ENCODE data around the gene SULT4A1.

Gene SULT4A1

GRCh38 chr22:43886231-43886630 is 23.9 kb upstream of the SULT4A1 start:
- no peak overlapping the region for H3K4me3 ChIP-seq (ENCODE audit: low read length)
- no peak overlapping the region for H3K27ac ChIP-seq (ENCODE audit: low read length)

GRCh38 chr22:43885786-43886185 is 23.5 kb upstream of the SULT4A1 start:
- Histone ChIP-seq H3K9me3 (replicated peaks; ENCODE audit: insufficient read depth, low read length) (no peaks in the 10 kb centered on the region), H4K20me1 (ENCODE audit: insufficient read depth, low read length) (no peaks in the 10 kb centered on the region), H3K9ac (ENCODE audit: low read length) (no peak overlapping the region), H3K27ac (ENCODE audit: low read length) (no peak overlapping the region), H3K4me2 (ENCODE audit: low read depth, low read length) (no peak overlapping the region), H3K4me3 (ENCODE audit: low read length) (no peak overlapping the region), H3K9me2 (replicated peaks; ENCODE audit: insufficient read depth, low read length) (no peaks in the 10 kb centered on the region), H3F3A (ENCODE audit: insufficient read depth, low read length) (no peaks in the 10 kb centered on the region; the same call in 1 of the 2 replicates), H2AFZ (ENCODE audit: low read length) (no peak overlapping the region), H3K27me3 (replicated peaks; ENCODE audit: insufficient read depth, low read length) (peaks cover 64% of the 10 kb centered on the region), H3K4me1 (ENCODE audit: low read length) (peaks cover 7% of the 10 kb centered on the region; the same call in 1 of the 2 replicates), H3K79me2 (ENCODE audit: low read length) (no peaks in the 10 kb centered on the region), H3K36me3 (replicated peaks; ENCODE audit: insufficient read depth, low read length) (no peaks in the 10 kb centered on the region)
- TF ChIP-seq EZH2phosphoT487 (IDR thresholded peaks at IDR 0.05; ENCODE audit: low read length) (no peak), EZH2 (optimal IDR thresholded peaks at IDR 0.05; ENCODE audit: low read depth, low read length) (no peak), CTCF (IDR thresholded peaks at IDR 0.05; ENCODE audit: low read length) (no peak)
- no peak for DNase-seq

More at GRCh38 chr22:43886231-43886630, 23.9 kb upstream of the SULT4A1 start:
- H3F3A ChIP-seq (ENCODE audit: insufficient read depth, low read length), result no peaks in the 10 kb centered on the region; the same call in 1 of the 2 replicates
- no peak for DNase-seq
- peaks cover 7% of the 10 kb centered on the region; the same call in 1 of the 2 replicates for H3K4me1 ChIP-seq (ENCODE audit: low read length)
- H3K27me3 ChIP-seq (replicated peaks; ENCODE audit: insufficient read depth, low read length), result peaks cover 68% of the 10 kb centered on the region
- H3K9ac ChIP-seq (ENCODE audit: low read length), result no peak overlapping the region
- no peaks in the 10 kb centered on the region for H3K79me2 ChIP-seq (ENCODE audit: low read length)
- H3K9me3 ChIP-seq (replicated peaks; ENCODE audit: insufficient read depth, low read length), result no peaks in the 10 kb centered on the region
- no peaks in the 10 kb centered on the region for H3K9me2 ChIP-seq (replicated peaks; ENCODE audit: insufficient read depth, low read length)
- no peaks in the 10 kb centered on the region for H4K20me1 ChIP-seq (ENCODE audit: insufficient read depth, low read length)
- no peak overlapping the region for H3K4me2 ChIP-seq (ENCODE audit: low read depth, low read length)
- H3K36me3 ChIP-seq (replicated peaks; ENCODE audit: insufficient read depth, low read length), result no peaks in the 10 kb centered on the region
- TF ChIP-seq EZH2 (optimal IDR thresholded peaks at IDR 0.05; ENCODE audit: low read depth, low read length), result no peak
- no peak for TF ChIP-seq EZH2phosphoT487 (IDR thresholded peaks at IDR 0.05; ENCODE audit: low read length)
- TF ChIP-seq CTCF (IDR thresholded peaks at IDR 0.05; ENCODE audit: low read length), result no peak
- no peak overlapping the region for H2AFZ ChIP-seq (ENCODE audit: low read length)

- H3K4me2 ChIP-seq (ENCODE audit: low read depth, low read length), result no peak overlapping the region
- peaks cover 7% of the 10 kb centered on the region; the same call in 1 of the 2 replicates for H3K4me1 ChIP-seq (ENCODE audit: low read length)
- TF ChIP-seq EZH2 (optimal IDR thresholded peaks at IDR 0.05; ENCODE audit: low read depth, low read length) (no peak), CTCF (IDR thresholded peaks at IDR 0.05; ENCODE audit: low read length) (no peak)
- no peaks in the 10 kb centered on the region for H3K9me3 ChIP-seq (replicated peaks; ENCODE audit: insufficient read depth, low read length)
- H2AFZ ChIP-seq (ENCODE audit: low read length), result no peak overlapping the region
- no peaks in the 10 kb centered on the region for H3K36me3 ChIP-seq (replicated peaks; ENCODE audit: insufficient read depth, low read length)
- H3K9me2 ChIP-seq (replicated peaks; ENCODE audit: insufficient read depth, low read length), result no peaks in the 10 kb centered on the region
- peaks cover 64% of the 10 kb centered on the region for H3K27me3 ChIP-seq (replicated peaks; ENCODE audit: insufficient read depth, low read length)
- no peaks in the 10 kb centered on the region for H4K20me1 ChIP-seq (ENCODE audit: insufficient read depth, low read length)
- H3K27ac ChIP-seq (ENCODE audit: low read length), result no peak overlapping the region
- H3F3A ChIP-seq (ENCODE audit: insufficient read depth, low read length), result no peaks in the 10 kb centered on the region; the same call in 1 of the 2 replicates
- H3K9ac ChIP-seq (ENCODE audit: low read length), result no peak overlapping the region
- DNase-seq, result no peak
- H3K4me3 ChIP-seq (ENCODE audit: low read length), result no peak overlapping the region
- no peaks in the 10 kb centered on the region for H3K79me2 ChIP-seq (ENCODE audit: low read length)
Measured at GRCh38 chr22:43885319-43885671, 23.0 kb upstream of the SULT4A1 start.
